ENCODE measurements around the gene PRUNE1. TPM values are rescaled to one million over a fixed set of nuclear protein-coding genes. Genes with fewer than 3 reads are reported as not detected.

Gene PRUNE1
- total and polyA plus RNA-seq, 2 of the 4 experiments (the other 2 are of a cell fraction): 7.9 to 9.4 TPM

GRCh38 chr1:150961756-150962155, 46.5 kb upstream of the PRUNE1 start:
- H3K23ac ChIP-seq (ENCODE audit: low read depth, low read length): no peak overlapping the region
- no peak overlapping the region for H2AFZ ChIP-seq (replicated peaks; ENCODE audit: low read length, poor library complexity)
- DNase-seq (no peak), ATAC-seq (ENCODE audit: low read depth) (no peak)
- no TSS peak for BruUV-seq (replicated peaks)
- no peak overlapping the region for H2AK5ac ChIP-seq (ENCODE audit: low read depth, low read length)
- ChIA-PET CTCF (no interaction called here), POLR2A (ENCODE audit: unreplicated experiment) (no interaction called here)
- H3K36me3 ChIP-seq (ENCODE audit: control insufficient read depth, insufficient read depth, low read length): peaks cover 73% of the 10 kb centered on the region
- H2BK15ac ChIP-seq (ENCODE audit: low read depth, low read length): no peak overlapping the region
- H2AK9ac ChIP-seq (replicated peaks; ENCODE audit: low read depth, low read length, poor library complexity): no peak overlapping the region
- peaks cover 12% of the 10 kb centered on the region; the same call in 1 of the 2 replicates for H4K20me1 ChIP-seq (ENCODE audit: insufficient read depth, low read length)
- H4K5ac ChIP-seq (ENCODE audit: low read depth, low read length): no peak overlapping the region
- no peaks in the 10 kb centered on the region for H3K9me3 ChIP-seq (ENCODE audit: control insufficient read depth, insufficient read depth, low read length)
- no peak overlapping the region for H3K4ac ChIP-seq (ENCODE audit: low read depth, low read length)
- H3K9me1 ChIP-seq (ENCODE audit: insufficient read depth, low read length): peaks cover 3% of the 10 kb centered on the region; the same call in 1 of the 2 replicates
- dilution Hi-C loops (cut with HindIII; ENCODE audit: low sequenced_read_pairs, unreplicated experiment) (no loop called here), intact Hi-C loops (cut with micrococcal nuclease) (no loop called here), in situ Hi-C loops (cut with MboI; ENCODE audit: low sequenced_read_pairs) (no loop called here)
- TF ChIP-seq RAD21 (IDR thresholded peaks at IDR 0.05; ENCODE audit: low read length) (no peak), ELK1 (IDR thresholded peaks at IDR 0.05; ENCODE audit: borderline replicate concordance, low read depth, low read length) (no peak), RFX5 (IDR thresholded peaks at IDR 0.05; ENCODE audit: low read depth, low read length) (no peak), BHLHE40 (IDR thresholded peaks at IDR 0.05; ENCODE audit: low read depth, low read length) (no peak), SMC3 (IDR thresholded peaks at IDR 0.05; ENCODE audit: low read depth, low read length) (no peak), CTCF (conservative IDR thresholded peaks at IDR 0.05; ENCODE audit: low read depth, low read length) (no peak), MXI1 (IDR thresholded peaks at IDR 0.05; ENCODE audit: borderline replicate concordance, low read depth, low read length) (no peak), POLR2A (IDR thresholded peaks at IDR 0.05; ENCODE audit: low read depth, low read length) (no peak), NFE2L2 (IDR thresholded peaks at IDR 0.05; ENCODE audit: low read depth, low read length) (no peak), RCOR1 (IDR thresholded peaks at IDR 0.05; ENCODE audit: insufficient replicate concordance, low read length) (no peak), FOS (IDR thresholded peaks at IDR 0.05; ENCODE audit: low read depth, low read length) (no peak), CHD1 (IDR thresholded peaks at IDR 0.05; ENCODE audit: low read depth, low read length) (no peak), MAFK (IDR thresholded peaks at IDR 0.05; ENCODE audit: low read depth, low read length) (no peak), CEBPB (IDR thresholded peaks at IDR 0.05; ENCODE audit: low read depth, low read length) (no peak), MAZ (IDR thresholded peaks at IDR 0.05; ENCODE audit: borderline replicate concordance, low read depth, low read length) (no peak)
- TF ChIP-seq, protein P1, sequence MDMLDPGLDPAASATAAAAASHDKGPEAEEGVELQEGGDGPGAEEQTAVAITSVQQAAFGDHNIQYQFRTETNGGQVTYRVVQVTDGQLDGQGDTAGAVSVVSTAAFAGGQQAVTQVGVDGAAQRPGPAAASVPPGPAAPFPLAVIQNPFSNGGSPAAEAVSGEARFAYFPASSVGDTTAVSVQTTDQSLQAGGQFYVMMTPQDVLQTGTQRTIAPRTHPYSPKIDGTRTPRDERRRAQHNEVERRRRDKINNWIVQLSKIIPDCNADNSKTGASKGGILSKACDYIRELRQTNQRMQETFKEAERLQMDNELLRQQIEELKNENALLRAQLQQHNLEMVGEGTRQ (IDR thresholded peaks at IDR 0.05; ENCODE audit: low read depth, low read length): no peak
- H4K8ac ChIP-seq (ENCODE audit: low read depth in 2 of 2, low read length in 2 of 2): no peak overlapping the region
- H3K14ac ChIP-seq (replicated peaks; ENCODE audit: low read depth, low read length): no peak overlapping the region
- no peak overlapping the region for H4K91ac ChIP-seq (ENCODE audit: insufficient read depth, low read depth, low read length)
- no peak overlapping the region for H2BK120ac ChIP-seq (ENCODE audit: low read depth, low read length)
- no CpG with 5 or more reads among the region's 4 CpGs for WGBS, 2 experiments (ENCODE audit: extremely low coverage in 2 of 2, insufficient read length in 1 of 2)
- H2BK5ac ChIP-seq (ENCODE audit: low read depth, low read length, poor library complexity, severe bottlenecking): no peak overlapping the region
- no peak overlapping the region for H3K18ac ChIP-seq (ENCODE audit: low read depth, low read length)
- H3K27ac ChIP-seq (ENCODE audit: insufficient read depth, low read length): no peak overlapping the region
- no peak overlapping the region for H2BK20ac ChIP-seq (ENCODE audit: low read depth, low read length)
- no peaks in the 10 kb centered on the region for H3K27me3 ChIP-seq (ENCODE audit: control insufficient read depth, insufficient read depth, low read length)
- H3K4me3 ChIP-seq (ENCODE audit: insufficient read depth, low read depth, low read length): no peak overlapping the region
- H3K79me1 ChIP-seq (ENCODE audit: low read depth in 1 of 2, low read length in 2 of 2): peaks cover 9 to 27% of the 10 kb centered on the region in 2 experiments
- H3K4me1 ChIP-seq (ENCODE audit: control insufficient read depth, insufficient read depth, low read length): no peaks in the 10 kb centered on the region
- H3K9ac ChIP-seq (ENCODE audit: low read depth, low read length): no peak overlapping the region
- no peak overlapping the region for H3K4me2 ChIP-seq (ENCODE audit: low read depth, low read length)
- H3K56ac ChIP-seq (ENCODE audit: extremely low read depth, insufficient read depth, low read length): no peak overlapping the region

All from IMR-90 (cell line).